Measurements from ENCODE around the gene DPYD.

DNA sequence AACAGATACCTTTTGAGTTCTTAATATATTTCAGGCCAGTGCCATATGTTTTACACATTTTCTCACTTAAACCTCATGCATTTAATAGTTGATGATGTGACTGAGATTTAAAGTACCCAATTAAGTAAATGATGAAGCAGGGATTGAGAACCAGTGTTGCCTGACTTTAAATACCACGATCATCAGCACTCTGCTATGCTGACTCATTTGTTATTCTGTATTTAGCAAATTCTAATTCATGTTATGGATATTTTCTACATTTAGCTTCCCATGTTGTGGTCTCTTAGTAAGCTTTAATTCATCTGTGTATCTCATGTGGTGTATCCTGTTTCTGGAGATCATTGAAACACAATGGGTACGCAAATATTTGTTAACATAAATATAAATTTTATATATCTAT, 836.3 kb downstream of the DPYD start:
- TF ChIP-seq, protein P1, sequence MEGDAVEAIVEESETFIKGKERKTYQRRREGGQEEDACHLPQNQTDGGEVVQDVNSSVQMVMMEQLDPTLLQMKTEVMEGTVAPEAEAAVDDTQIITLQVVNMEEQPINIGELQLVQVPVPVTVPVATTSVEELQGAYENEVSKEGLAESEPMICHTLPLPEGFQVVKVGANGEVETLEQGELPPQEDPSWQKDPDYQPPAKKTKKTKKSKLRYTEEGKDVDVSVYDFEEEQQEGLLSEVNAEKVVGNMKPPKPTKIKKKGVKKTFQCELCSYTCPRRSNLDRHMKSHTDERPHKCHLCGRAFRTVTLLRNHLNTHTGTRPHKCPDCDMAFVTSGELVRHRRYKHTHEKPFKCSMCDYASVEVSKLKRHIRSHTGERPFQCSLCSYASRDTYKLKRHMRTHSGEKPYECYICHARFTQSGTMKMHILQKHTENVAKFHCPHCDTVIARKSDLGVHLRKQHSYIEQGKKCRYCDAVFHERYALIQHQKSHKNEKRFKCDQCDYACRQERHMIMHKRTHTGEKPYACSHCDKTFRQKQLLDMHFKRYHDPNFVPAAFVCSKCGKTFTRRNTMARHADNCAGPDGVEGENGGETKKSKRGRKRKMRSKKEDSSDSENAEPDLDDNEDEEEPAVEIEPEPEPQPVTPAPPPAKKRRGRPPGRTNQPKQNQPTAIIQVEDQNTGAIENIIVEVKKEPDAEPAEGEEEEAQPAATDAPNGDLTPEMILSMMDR (IDR thresholded peaks at IDR 0.05): no peak
- no peak for TF ChIP-seq POLR2A (IDR thresholded peaks at IDR 0.05)

Measured in ovary (tissue), 3 donors.